HG03060 (cell line): ENCODE measurements around the gene EIF2A.

Experiments
- ATAC-seq: cut with Tn5 transposase; IDR thresholded peaks from one replicate; pipeline ENCODE4 v1.9.1; 2021; ENCODE audit warnings: low read depth, moderate number of reproducible peaks; ENCODE audit not compliant: unreplicated experiment

EIF2A gene

GRCh38 chr3:150540991-150541390, 5.6 kb upstream of the EIF2A start:
- no peak for ATAC-seq

- no peak for ATAC-seq
These were observed 3.5 kb upstream of the EIF2A start for GRCh38 chr3:150543128-150543527.

DNA sequence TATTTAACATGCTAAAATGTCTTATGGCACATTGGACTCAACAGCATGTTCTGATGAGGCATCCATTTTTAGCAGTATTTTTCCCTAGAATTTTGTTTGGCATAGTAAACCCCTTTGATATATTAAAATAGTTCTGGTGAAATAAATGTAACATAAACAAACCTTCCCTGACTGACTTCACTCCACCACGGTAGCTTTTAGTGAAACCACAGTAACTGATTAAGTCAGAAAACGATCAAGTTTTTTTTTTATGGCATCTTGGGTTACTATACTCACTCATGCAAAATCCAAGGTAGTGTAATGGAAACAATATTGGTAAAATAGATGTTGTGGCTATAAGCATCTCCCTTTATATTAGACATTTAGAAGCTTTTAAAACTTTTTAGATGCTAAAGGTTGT, 3.1 kb upstream of the EIF2A start:
- ATAC-seq: no peak

- no peak for ATAC-seq
These were observed 2.5 kb upstream of the EIF2A start for GRCh38 chr3:150544041-150544440.

DNA sequence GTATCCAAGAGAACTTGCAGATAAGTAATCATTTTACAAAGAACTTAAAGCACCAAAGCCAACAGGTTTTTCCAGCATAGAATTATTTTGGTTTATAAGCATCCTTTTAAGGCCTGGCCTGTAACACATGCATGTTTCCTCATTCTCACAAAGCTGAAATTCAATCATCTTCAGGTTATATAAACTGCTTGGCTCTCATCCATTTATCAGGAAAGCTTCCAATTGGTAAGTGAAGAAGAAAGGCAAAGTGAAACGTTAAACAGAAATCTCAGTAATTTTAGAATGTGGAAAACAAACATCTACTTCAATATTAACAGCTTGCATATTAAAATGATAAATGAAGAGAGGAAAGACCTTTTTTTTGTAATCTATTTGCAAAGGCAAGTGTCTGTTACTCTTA, 1.9 kb upstream of the EIF2A start:
- no peak for ATAC-seq

DNA sequence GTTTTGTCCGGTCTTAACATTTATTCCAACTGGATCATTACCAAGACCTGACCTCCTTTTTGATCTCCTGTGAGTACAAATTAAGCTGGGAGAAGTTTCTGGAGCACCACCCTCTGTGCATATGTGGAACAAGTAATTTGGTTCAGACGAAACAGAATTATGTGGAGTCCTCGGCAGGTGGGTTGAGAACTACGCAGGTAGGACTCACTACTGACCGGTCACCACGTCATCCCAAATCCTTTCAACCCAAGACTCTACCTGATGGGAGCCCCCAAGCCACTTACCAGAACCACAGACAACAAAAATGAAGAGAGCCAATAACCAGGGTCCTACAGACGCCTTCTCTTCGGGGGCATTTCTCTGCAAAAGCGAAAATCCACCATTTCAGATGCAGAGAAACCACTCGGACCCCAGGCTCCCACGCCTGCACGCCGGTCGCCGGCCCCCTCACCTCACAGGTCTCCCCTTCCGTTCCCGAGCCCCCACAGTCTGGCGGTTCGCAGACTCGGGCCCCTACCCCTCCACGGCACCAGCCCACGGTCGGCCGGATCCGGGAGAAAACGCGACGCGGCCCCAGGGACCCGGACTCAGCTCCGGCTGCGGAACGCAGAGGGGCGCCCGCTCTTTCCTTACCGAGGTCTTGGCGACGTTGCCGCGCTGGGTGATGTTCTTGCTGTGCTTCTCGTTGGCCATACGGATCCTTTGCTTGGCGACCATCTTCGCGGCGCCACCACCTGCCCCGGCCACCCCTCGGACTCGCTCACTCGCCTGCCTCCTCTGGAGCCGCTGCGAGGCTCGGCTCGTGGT, 965 bp upstream of the EIF2A start:
- peak; percentile 0 for ATAC-seq

GRCh38 chr3:150547045-150547741, 606 bp downstream of the EIF2A start:
- no peak for ATAC-seq

GRCh38 chr3:150555859-150556436, 9.4 kb downstream of the EIF2A start:
- ATAC-seq: no peak

DNA sequence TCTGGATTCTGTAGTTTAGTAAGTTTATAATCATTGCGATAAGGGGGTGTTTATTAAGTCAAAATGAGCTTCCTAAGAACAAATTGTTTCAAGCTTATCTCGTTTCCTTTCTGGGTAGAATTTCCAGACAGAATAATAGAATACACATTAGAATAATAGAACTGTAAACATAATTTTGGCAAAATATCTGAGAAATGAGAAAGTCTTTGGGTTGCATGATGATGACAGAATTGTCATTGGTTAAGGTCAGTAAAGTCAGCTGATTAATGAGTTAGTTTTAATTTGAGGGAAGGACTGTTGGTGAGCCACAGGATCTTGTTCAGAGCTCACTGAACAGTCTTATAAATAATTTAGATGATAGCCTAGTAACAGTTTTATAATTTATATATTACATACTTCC, 10.2 kb downstream of the EIF2A start:
- ATAC-seq: no peak

- no peak for ATAC-seq
These were observed 11.1 kb downstream of the EIF2A start for GRCh38 chr3:150557725-150558124.

- no peak for ATAC-seq
These were observed 17.7 kb downstream of the EIF2A start for GRCh38 chr3:150564243-150564642.

DNA sequence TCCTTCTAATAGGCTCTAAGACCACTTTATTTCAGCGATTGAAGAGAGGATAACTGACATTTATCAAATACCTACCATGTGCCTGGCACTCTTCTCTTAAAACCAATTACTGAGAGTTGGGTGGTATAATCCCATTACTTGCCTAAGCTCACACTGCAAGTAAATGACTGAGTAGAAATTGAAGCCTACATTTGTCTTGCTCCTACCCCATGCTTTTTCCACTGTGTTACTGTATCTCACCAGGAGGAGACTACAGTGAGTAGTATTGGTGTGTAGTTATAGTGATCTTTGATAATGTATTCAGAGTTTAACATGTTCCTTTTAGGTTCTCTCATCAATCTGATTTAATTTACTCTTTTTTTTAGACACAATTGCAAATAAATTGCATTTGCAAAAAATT, 20.7 kb downstream of the EIF2A start:
- no peak for ATAC-seq

GRCh38 chr3:150577855-150578254, 31.3 kb downstream of the EIF2A start:
- ATAC-seq: no peak

- ATAC-seq: no peak
These were observed 34.6 kb downstream of the EIF2A start for GRCh38 chr3:150581174-150581573.

- ATAC-seq: no peak
These were observed 36.0 kb downstream of the EIF2A start for GRCh38 chr3:150582620-150583019.

DNA sequence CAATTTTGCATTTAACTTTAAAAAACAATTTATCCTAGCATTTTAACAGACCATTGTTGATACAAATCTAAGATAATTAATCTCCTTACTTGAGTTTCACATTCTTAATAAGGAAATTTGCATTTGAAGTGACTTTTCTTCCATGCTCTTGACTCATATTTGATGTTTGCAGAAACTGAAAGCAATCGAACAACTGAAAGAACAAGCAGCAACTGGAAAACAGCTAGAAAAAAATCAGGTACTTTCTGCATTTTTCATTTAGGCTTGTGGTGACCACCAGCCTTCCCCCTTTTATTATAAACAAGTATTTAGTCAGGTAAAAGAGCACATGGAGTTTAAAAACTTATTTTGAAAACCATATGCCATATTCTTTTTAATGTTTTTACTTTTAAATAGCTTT, 36.4 kb downstream of the EIF2A start:
- peak; percentile 48 for ATAC-seq

DNA sequence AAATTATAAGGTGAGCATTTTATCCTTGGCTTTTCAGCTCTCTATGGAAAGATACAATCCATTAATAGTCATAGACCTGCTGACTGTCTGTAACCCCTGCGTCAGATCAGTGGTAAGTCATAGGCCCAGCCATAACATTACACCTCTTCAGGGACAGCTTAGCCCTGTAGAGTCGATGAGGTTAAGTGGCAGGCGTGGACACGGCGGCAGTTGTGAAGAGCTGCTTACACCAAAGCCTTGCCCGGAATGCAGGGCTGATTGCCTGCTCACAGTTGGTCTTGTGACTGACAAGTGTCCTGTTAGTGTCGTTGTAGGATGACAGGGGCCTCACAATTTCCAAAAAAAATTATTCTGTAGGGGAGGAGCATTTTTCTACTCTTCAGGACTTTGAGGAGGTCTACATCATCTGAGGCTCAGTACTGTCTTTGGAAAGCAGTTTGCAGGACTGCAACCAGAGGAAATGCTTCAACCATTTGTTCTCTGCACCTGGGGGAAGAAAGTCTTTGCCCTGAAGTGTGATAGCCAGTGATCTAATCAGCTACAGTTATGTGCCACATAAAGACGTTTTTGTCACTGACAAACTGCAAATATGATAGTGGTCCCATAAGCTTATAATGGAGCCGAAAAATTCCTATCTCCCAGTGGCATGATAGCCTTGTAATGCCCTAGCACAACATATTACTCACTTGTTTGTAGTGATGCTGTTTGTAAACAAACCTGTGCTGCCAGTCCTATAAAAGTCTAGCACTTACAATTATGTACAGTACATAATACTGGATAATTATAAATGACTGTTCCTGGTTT, 41.6 kb downstream of the EIF2A start:
- ATAC-seq: no peak

DNA sequence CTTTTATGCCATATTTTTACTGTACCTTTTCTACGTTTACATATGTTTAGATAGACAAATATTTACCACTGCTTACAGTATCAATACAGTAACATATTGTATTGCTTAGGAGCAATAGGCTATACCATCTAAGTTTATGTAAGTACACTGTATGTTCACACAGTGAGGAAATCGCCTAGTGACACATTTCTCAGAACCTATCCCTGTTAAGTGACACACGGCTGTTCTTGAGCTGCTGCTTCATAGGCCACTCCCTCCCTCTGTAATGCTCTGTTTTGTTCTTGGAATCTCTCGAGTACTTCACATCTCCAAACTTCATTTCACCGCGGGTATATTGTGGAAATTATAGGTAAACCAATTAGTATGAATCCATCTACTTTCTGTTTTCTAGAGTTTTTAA, 43.2 kb downstream of the EIF2A start:
- ATAC-seq: no peak

- ATAC-seq: no peak
These were observed 47.6 kb downstream of the EIF2A start for GRCh38 chr3:150594150-150594549.

GRCh38 chr3:150597646-150598045, 51.1 kb downstream of the EIF2A start:
- no peak for ATAC-seq
